ENCODE results near the gene FBXW5. TPM values are rescaled to one million over a fixed set of nuclear protein-coding genes. Genes with fewer than 3 reads are reported as not detected.

Gene FBXW5
- total RNA-seq, 1 donor from 2014 or later = 94.4 TPM

Other genes with a start within 250 kb of the FBXW5 start
- 3.1 and 3.4 TPM in 2 replicates for gene DIPK1B, start 232.2 kb downstream of the FBXW5 start, total RNA-seq
- 1.2 and 1.7 TPM in 2 replicates for gene LCN10, start 201.8 kb downstream of the FBXW5 start, total RNA-seq
- gene LCN6, start 196.2 kb downstream of the FBXW5 start, total RNA-seq = not detected in 2 replicates
- not detected in 2 replicates for gene LCN8, start 186.5 kb downstream of the FBXW5 start, total RNA-seq
- gene LCN15, start 180.2 kb downstream of the FBXW5 start, total RNA-seq = not detected in 2 replicates
- gene TMEM141, start 153.4 kb downstream of the FBXW5 start, total RNA-seq = 34.4 and 34.7 TPM in 2 replicates
- gene CCDC183, start 148.4 kb downstream of the FBXW5 start, total RNA-seq = 0.11 TPM in 1 of 2 replicates, not detected in the other
- gene RABL6, start 136.8 kb downstream of the FBXW5 start, total RNA-seq = 108 and 111 TPM in 2 replicates
- 5.0 and 5.1 TPM in 2 replicates for gene AJM1, start 102.3 kb downstream of the FBXW5 start, total RNA-seq
- gene PHPT1, start 95.3 kb downstream of the FBXW5 start, total RNA-seq = 127 and 133 TPM in 2 replicates
- gene MAMDC4, start 92.4 kb downstream of the FBXW5 start, total RNA-seq = 19.0 and 21.0 TPM in 2 replicates
- 381 and 410 TPM in 2 replicates for gene EDF1, start 78.4 kb downstream of the FBXW5 start, total RNA-seq
- 59.5 and 60.4 TPM in 2 replicates for gene TRAF2, start 58.2 kb downstream of the FBXW5 start, total RNA-seq
- gene C8G, start 505 bp upstream of the FBXW5 start, total RNA-seq = 0.76 and 0.89 TPM in 2 replicates
- gene LCN12, start 7.5 kb upstream of the FBXW5 start, total RNA-seq = 2.0 and 2.1 TPM in 2 replicates
- not detected in 2 replicates for gene PTGDS, start 32.8 kb upstream of the FBXW5 start, total RNA-seq
- not detected in 2 replicates for gene LCNL1, start 38.3 kb upstream of the FBXW5 start, total RNA-seq
- 60.5 and 72.6 TPM in 2 replicates for gene PAXX, start 47.7 kb upstream of the FBXW5 start, total RNA-seq
- not detected in 2 replicates for gene CLIC3, start 51.8 kb upstream of the FBXW5 start, total RNA-seq
- 27.4 and 31.4 TPM in 2 replicates for gene ABCA2, start 83.5 kb upstream of the FBXW5 start, total RNA-seq
- gene FUT7, start 87.3 kb upstream of the FBXW5 start, total RNA-seq = 0.21 TPM in 1 of 2 replicates, not detected in the other
- gene NPDC1, start 101.4 kb upstream of the FBXW5 start, total RNA-seq = 32.7 and 36.0 TPM in 2 replicates
- not detected in 2 replicates for gene ENTPD2, start 109.3 kb upstream of the FBXW5 start, total RNA-seq
- gene SAPCD2, start 125.8 kb upstream of the FBXW5 start, total RNA-seq = 26.5 and 27.1 TPM in 2 replicates
- 20.0 and 22.3 TPM in 2 replicates for gene UAP1L1, start 132.8 kb upstream of the FBXW5 start, total RNA-seq
- gene MAN1B1, start 142.2 kb upstream of the FBXW5 start, total RNA-seq = 47.5 and 52.2 TPM in 2 replicates
- 318 and 321 TPM in 2 replicates for gene DPP7, start 170.0 kb upstream of the FBXW5 start, total RNA-seq
- gene GRIN1, start 194.4 kb upstream of the FBXW5 start, total RNA-seq = 0.07 TPM in 1 of 2 replicates, not detected in the other
- gene LRRC26, start 225.3 kb upstream of the FBXW5 start, total RNA-seq = 0.21 and 0.34 TPM in 2 replicates
- gene TMEM210, start 227.3 kb upstream of the FBXW5 start, total RNA-seq = not detected in 2 replicates
- gene ANAPC2, start 243.8 kb upstream of the FBXW5 start, total RNA-seq = 52.3 and 58.5 TPM in 2 replicates
- 91.6 and 91.8 TPM in 2 replicates for gene SSNA1, start 243.9 kb upstream of the FBXW5 start, total RNA-seq

All from activated T-helper 2 cell treated with anti-CD3 and anti-CD28 coated beads, Interferon-gamma antibody, Interleukin-2, Interleukin-4, amounts not matched to agents 10 μg/mL and 5 μg/mL and 100 μg/mL, durations not matched to agents 14 hours and 24 hours and 36 hours (primary cell).